GM12865 (cell line): ENCODE results near the gene PATE4.
"Not testable (repeated sequence)": the region's sequence is repeated elsewhere in the genome, so short reads cannot be mapped to it uniquely, and the experiment has no call there.

ENCODE experiments used
- DNase-seq: peaks from one replicate; pipeline ENCODE4 v3.0.0; 2010; ENCODE audit warnings: low read depth
- H3K4me3 ChIP-seq: 2 replicates; pipeline ENCODE4 v1.5.1; 2011; ENCODE audit warnings: mild to moderate bottlenecking, low read depth, low read length, control low read depth
- CTCF ChIP-seq: IDR thresholded peaks from 2 replicates; pipeline ENCODE4 v1.5.1; 2011; ENCODE audit warnings: low read length, control low read depth, low read depth, inconsistent platforms; ENCODE audit not compliant: insufficient read depth; ENCODE audit errors: missing control alignments

PATE4 gene

GRCh38 chr11:125807909-125808308 is 25.2 kb upstream of the PATE4 start:
- no peak overlapping the region for H3K4me3 ChIP-seq
- no peak for DNase-seq
- no peak for TF ChIP-seq CTCF

- no peak for TF ChIP-seq CTCF
- H3K4me3 ChIP-seq, result no peak overlapping the region
- DNase-seq, result no peak
These were observed 2.6 kb downstream of the PATE4 start for GRCh38 chr11:125835748-125836147.

GRCh38 chr11:125842321-125842948 is 9.3 kb downstream of the PATE4 start:
- no peak for DNase-seq
- H3K4me3 ChIP-seq, result no peak overlapping the region
- no peak for TF ChIP-seq CTCF

GRCh38 chr11:125846188-125846587 is 13.1 kb downstream of the PATE4 start:
- no peak for TF ChIP-seq CTCF
- DNase-seq, result no peak
- no peak overlapping the region for H3K4me3 ChIP-seq

- not testable (repeated sequence) for DNase-seq, H3K4me3 ChIP-seq
These were observed 24.6 kb downstream of the PATE4 start for GRCh38 chr11:125857670-125858069.

- H3K4me3 ChIP-seq, DNase-seq: not testable (repeated sequence)
These were observed 29.7 kb downstream of the PATE4 start for GRCh38 chr11:125862786-125863185.

- not testable (repeated sequence) for H3K4me3 ChIP-seq, DNase-seq
These were observed 32.2 kb downstream of the PATE4 start for GRCh38 chr11:125865354-125865753.

GRCh38 chr11:125869521-125869920 is 36.4 kb downstream of the PATE4 start:
- no peak for DNase-seq
- H3K4me3 ChIP-seq, result no peak overlapping the region
- TF ChIP-seq CTCF, result no peak

- DNase-seq, result peak; percentile 11
- no peak overlapping the region for H3K4me3 ChIP-seq
- TF ChIP-seq CTCF, result peak; percentile 17
These were observed 38.4 kb downstream of the PATE4 start for GRCh38 chr11:125871391-125872137.
